Muscle of back (tissue), 13 donors: ENCODE data around the gene COMTD1. TPM values are rescaled to one million over a fixed set of nuclear protein-coding genes. Genes with fewer than 3 reads are reported as not detected.

ENCODE experiments used
- DNase-seq, 3 donors: peaks; one replicate each; pipeline versions ENCODE4 v3.0.0 to v3.0.0-alpha.2; 2013
- long read RNA-seq, 9 donors: transcript quantifications; one replicate each; lab custom pipeline, GENCODE V29; 2026
- polyA plus RNA-seq, 10 donors: library from polyadenylated mRNA; unstranded; fragments of 120-200 nt; gene quantifications; one replicate each; pipeline ENCODE4 v1.2.1, GENCODE V29; 2013; ENCODE audit not compliant: insufficient read length in 10 of 10

COMTD1 gene
- polyA plus RNA-seq = 10 to 100 TPM in 1 of 10 donors, 1 to 10 TPM in 9; 2.1 to 10.4 (median 4.9) TPM
- long read RNA-seq, donor 1, partial matches to known transcripts = 0 of 5 reads
- long read RNA-seq, donor 1, other reads (novel, unspliced or antisense) = 0 of 5 reads
- long read RNA-seq, donor 2, partial matches to known transcripts = 0 of 2 reads
- long read RNA-seq, donor 2, other reads (novel, unspliced or antisense) = 0 of 2 reads
- long read RNA-seq, donor 3 = 0 reads
- long read RNA-seq, donor 4, partial matches to known transcripts = 0 of 3 reads
- long read RNA-seq, donor 4, other reads (novel, unspliced or antisense) = 0 of 3 reads
- long read RNA-seq, donor 5, partial matches to known transcripts = 0 of 4 reads
- long read RNA-seq, donor 5, other reads (novel, unspliced or antisense) = 0 of 4 reads
- long read RNA-seq, donor 6, partial matches to known transcripts = 0 of 3 reads
- long read RNA-seq, donor 6, other reads (novel, unspliced or antisense) = 0 of 3 reads
- long read RNA-seq, donor 7, partial matches to known transcripts = 0 of 2 reads
- long read RNA-seq, donor 7, other reads (novel, unspliced or antisense) = 0 of 2 reads
- long read RNA-seq, donor 8 = 0 reads
- long read RNA-seq, donor 9 = 0 reads

GRCh38 chr10:75235375-75236177 is at the start of gene COMTD1:
TSS of gene COMTD1 (minus strand) at chr10:75235957. CDS start at chr10:75235928, 29 bp downstream.
- DNase-seq = peak; percentile 80 to 94 (median 90)

GRCh38 chr10:75283671-75284470 is 48.1 kb upstream of the COMTD1 start:
- peak; percentile 51 to 86 (median 63) for DNase-seq

GRCh38 chr10:75283078-75283670 is 47.4 kb upstream of the COMTD1 start:
- peak; percentile 25 to 49 (median 31) for DNase-seq

- no peak for DNase-seq
These were observed 46.2 kb upstream of the COMTD1 start for GRCh38 chr10:75281974-75282373.

GRCh38 chr10:75280236-75280635 is 44.5 kb upstream of the COMTD1 start:
- DNase-seq = no peak

DNA sequence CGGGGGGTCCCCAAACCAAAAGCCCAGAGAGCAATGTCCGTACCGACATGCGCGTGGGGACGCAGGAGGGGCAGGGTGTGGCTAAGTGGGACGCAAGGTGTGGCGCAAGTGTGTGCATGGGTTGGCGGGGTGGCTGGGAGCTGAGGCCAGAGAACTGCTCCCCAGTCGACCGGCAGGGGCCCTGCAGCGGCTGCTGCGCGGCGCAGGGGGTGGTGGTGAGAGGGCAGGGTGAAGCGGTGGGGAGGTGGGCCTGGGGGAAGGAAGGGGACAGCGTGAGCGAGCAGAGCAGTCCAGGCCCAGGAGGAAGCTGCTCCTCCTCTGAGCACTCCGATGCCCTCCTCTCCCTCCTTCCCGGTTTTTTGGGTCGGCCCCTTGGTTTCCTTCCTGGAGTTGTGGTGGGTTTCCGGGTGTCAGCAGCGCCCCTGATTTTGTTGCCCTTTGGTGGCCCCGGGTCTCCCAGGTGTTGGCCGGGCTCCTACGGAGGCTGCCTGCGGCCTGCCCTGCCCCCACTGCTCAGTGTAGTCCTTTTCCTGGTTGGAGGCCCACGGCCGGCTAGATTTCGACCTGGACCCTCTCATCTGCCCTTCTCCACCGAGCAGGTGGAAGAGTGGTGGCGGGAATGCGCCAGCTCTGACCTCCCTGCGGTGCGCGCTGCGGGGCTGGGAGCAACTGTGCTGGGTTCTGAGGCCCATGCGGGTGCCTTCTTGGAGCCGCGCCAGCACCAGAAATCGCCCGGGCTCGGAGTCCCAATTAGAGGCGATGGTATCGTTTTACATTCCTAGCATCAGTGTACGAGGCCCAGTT is 40.5 kb upstream of the COMTD1 start:
- no peak for DNase-seq

DNA sequence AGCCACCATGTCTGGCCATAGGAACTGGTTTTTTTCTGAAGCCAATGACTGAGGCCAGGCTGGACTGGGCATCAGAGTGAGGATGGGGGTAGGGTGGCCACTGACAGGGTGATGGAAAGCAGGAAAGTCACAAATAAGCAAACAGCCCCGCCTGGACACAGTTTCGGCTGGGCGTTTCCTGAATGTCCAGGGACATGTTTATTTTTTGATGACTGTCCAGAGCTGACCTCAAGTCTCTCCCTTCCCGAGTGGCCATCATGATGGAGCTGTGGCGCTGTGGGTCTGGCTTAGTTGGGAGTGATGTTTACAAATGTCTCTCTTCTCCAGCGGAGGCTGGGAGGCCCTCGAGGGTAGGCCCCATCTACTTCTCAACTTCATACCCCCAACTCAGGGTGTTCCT is 37.1 kb upstream of the COMTD1 start:
- peak in 1 of 3 donors; percentile 21 for DNase-seq

- no peak for DNase-seq
These were observed 36.3 kb upstream of the COMTD1 start for GRCh38 chr10:75272094-75272493.

DNA sequence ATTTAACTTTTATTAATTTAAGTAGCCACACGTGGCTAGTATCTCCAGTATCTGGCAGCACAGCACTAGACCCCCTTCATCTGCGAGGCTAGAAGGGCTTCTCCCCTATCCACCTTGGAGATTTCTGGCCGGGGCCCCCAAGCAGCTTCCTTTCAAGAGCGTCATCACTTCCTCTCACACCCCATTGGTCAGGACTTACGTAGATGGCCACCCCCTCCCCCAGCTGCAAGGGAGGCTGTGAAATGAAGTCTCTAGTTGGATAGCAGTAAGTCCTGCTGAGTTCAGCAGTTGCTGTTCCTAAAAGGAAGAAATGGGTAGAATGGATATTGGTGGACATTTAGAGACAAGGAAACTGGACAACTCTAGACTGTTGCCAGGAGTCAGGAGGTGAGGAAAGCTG is 33.8 kb upstream of the COMTD1 start:
- DNase-seq = no peak

DNA sequence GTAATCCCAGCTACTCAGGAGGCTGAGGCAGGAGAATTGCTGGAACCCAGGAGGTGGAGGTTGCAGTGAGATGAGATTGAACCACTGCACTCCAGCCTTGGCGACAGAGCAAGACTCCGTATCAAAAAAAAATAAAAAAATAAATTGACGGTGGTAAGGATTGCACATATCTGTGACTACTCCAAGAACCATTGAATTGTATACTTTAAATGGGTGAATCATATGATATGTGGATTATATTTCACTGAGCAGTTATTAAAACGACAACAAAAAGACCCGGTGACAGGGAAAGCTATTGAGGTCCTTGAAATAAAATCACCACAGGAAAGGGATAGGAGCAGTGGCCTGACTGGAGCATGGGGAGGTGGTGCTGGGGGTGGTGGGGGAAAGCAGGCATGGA is 31.2 kb upstream of the COMTD1 start:
- no peak for DNase-seq

GRCh38 chr10:75265856-75266255 is 30.1 kb upstream of the COMTD1 start:
- DNase-seq = no peak

- DNase-seq = no peak
These were observed 28.0 kb upstream of the COMTD1 start for GRCh38 chr10:75263806-75264205.

DNA sequence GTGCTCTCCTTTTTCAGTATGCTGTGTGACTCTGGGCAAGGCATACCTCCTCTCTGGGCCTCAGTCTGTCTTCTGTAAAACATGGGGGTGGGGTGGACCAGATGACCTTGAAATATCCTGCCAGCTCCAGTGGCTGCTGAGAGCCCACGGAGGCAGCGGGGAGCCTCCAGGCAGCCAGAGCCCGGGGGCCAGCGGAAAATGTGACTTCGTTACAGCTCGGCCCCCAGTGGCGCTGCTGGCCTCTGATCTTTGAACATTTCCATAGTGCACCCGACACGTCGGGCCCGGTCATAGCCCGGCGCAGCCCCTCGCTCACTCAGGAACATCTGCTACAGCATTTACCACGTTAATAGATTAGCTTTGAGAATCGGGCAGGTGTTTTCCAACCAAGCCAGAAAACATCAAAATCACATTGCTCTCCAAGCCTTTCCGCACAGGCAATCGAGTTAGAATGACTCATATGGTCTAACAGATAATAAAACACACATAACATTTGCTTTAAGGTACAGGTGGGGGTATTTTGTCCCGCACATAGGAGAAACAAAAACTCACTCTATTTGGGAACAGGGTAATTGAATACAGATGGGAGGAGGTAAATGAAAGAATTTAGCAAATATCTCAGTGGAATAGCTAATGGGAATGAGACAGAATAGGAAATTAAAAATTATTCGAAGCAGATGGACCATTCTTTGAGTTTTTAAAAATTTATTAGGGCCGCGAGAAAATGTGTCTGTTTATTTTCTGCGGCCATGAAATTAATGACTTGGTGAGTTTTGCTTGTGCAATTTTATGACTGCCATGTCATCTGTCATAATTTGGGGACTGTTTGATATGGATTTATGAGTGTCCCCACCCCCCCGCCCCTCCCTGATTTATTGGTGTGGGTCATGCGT is 26.3 kb upstream of the COMTD1 start:
- peak in 2 of 3 donors; percentile 22 to 71 for DNase-seq

- no peak for DNase-seq
These were observed 25.2 kb upstream of the COMTD1 start for GRCh38 chr10:75260990-75261389.

DNA sequence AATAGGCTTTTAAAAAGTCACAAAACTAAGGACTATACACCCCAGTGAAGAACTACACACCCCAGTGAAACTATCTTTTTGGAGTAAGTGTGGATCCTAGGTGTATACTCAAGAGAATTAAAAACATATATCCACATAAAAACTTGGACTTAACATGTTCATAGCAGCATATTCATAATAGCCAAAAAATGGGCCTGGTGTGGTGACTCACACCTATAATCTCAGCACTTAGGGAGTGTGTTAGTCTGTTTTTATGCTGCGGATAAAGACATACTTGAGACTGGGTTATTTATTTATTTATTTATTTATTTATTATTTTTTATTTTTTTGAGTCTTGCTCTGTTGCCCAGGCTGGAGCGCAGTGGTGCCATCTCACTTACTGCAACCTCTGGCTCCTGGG is 19.0 kb upstream of the COMTD1 start:
- no peak for DNase-seq

DNA sequence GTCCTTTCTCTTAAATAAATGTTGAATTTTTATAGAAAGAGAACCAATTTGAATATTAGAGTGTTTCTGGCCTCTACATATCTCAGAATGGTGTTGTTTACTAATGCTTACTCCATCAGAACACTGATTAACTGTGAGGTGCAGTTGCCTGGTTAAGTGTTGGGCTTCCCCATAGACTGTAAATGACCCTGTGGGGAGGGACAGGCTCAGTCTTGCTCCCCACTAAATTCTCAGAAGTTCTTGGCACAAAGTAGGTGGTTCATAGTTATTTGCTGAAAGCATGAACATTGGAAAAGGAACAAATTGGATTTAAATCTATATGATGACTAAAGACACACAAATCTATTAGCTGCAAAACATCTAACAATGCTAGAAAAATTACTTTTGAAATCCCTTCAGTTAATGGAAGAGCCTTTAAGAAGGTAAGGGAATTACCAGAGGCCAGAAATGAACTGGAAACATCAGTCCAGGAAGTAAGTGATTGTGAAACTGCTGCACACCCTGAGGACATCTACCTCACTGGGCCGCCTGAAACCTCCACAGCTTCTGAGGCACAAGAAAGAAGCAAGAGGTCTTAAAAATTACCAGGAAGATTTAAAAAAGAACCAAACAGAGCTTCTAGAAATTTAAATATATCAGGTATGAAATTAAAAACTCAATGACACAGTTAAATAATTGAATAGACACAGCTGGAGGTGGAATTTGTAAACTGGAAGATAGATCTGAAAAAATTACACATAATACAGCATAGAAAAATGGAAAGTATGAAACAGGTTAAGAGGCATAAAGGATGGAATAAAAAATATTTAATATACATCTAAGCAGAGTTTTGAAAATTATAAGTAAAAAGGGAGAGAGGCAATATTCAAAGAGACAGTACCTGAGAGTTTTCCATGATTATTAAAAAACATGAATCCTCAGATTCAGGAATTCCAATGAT is 17.8 kb upstream of the COMTD1 start:
- DNase-seq = no peak

DNA sequence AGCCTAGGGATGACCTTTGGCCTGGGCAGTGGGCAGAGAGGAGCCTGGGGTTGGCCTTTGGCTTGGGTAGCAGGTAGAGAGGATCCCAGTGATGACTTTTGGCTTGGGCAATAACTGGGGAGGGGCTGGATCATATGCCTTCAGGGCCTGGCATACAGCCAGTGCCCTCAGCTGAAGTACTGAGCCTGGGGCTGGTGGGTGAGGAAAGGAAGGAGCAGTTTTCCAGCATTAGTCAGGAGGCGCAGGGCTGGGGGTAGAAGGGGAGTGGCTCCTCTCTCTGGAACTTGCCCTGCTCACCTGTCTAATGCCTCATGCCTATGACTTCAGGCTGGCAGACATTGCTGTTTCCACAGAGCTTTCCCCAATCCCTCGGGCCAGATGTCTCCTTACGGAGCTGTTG is 15.2 kb upstream of the COMTD1 start:
- no peak for DNase-seq

DNA sequence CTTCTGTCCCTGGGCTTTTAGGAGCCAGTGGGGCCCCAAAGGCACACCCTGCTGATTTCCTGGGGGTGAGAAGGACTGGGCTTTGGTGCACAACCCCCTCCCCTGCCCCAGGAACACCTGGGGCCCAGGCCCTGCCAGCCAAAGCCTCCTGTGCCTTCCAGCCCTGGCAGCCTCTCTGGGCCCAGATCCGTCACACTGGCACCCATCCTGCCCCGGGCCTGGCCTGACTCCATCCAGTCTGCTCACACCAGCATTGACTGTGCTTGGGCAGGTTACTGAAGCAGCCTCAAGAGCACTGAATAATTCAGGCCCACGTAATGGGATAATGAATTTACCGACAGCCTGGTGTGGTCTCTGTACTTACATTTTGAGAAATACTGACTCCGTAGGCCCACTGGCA is 12.0 kb upstream of the COMTD1 start:
- no peak for DNase-seq
